HG03280 (cell line): ENCODE measurements around the gene CDH13.

Source experiments
- ATAC-seq: cut with Tn5 transposase; IDR thresholded peaks from one replicate; pipeline ENCODE4 v1.9.1; 2021; ENCODE audit warnings: mild to moderate bottlenecking, moderate library complexity; ENCODE audit not compliant: unreplicated experiment

Gene CDH13

DNA sequence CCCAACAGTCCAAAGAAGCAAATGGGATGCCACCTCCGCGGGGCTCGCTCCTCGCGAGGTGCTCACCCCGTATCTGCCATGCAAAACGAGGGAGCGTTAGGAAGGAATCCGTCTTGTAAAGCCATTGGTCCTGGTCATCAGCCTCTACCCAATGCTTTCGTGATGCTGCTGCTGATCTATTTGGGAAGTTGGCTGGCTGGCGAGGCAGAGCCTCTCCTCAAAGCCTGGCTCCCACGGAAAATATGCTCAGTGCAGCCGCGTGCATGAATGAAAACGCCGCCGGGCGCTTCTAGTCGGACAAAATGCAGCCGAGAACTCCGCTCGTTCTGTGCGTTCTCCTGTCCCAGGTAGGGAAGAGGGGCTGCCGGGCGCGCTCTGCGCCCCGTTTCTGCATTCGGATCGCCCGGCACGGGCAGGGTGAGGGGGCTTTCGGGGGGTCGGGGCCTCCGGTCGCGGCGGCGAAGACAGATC, at the start of gene CDH13:
CDH13 (plus strand) TSS at position 179 of the 471 bp plus-strand sequence.
- no peak for ATAC-seq

DNA sequence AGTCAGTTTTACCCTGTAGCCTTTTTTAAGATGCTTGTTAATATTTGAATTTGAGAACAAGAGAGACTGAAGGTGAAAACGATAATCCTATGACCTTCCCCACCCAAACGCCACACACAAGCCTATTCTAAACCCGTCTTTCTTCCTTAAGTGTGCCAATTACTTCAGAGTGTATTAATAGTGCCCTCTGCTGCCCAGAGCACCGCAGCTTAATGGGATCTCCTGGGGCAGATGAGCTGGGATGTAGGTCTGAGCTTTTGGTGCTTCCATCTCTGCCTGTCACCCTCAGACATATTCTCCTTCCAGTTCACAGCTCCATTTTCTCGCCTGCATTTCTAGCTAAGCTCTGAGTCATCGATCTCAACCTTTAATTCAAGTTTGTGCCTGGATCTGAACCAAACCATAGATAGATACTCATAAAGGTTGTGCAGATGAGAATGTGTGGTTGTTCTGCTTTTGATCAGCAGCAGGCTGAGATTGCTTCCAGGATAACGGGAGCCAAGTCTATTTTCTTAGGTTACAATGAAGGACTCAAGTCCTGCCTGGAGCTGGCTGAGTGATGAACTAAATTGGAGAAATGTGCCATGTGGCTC, 46.4 kb upstream of the CDH13 start:
- no peak for ATAC-seq

DNA sequence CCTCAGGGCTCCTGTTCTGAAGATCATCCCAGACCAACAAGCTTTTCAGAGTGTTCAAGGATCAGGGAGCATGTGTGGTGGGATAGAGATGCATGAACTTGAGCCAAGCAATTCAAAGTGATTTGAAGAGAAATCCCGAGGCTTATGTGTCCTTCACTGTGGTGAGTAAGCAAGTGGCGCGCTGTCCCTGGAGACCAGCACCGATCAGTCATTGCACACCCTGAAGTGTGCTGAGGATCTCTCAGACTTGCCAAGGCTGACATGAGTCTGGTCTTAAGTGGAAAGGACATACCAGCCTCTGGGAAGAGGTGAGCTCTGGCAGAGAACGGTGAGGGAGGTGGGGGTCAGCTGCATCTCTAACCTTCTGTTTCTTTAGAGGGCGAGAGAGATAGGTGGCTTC, 43.8 kb upstream of the CDH13 start:
- ATAC-seq = no peak

DNA sequence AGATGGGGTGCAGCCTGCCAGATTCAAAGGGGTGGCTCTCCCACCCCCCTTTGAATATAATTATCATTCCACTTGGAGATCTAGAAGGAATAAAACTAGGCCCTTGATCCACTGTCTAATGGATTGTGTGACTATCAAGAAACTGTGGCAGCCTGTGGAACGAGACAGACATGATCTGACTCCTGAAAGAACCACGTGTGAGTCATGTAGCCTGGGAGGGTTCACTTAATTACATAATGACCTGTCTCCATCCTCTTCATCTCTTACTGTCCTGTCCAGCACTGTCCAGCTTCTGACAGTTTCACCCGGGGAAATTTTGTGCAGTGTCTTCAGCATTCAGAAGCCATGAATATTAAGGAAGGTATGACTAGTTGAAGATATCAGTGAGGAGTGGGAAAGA, 43.3 kb upstream of the CDH13 start:
- no peak for ATAC-seq

DNA sequence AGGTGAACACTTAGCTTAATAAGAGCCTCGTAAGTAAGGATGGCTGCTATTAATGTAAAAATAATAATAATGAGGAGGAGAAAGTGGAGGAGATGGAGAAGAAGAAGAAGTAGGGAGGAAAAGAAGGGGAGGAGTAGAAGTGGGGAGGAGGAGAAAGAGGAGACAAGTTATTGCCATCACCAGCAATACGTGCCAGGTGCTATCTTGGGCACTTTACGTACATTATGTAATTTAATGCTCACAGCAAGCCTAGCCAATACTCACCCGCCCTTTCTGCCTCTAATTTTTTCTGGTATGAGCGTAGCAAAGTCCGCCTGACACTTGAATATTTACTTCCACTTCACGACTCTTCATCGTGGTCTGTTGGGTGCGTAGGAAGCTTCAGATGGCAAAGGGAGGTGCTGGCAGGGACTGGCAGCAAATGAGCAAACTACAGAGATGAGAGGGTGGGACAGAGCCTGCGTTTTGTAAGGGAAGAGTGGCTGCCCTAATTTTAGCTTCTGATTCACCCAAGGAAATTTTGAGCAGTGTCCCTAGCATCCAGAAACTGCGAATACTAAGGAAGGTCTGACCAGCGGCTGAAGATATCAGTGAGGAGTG, 42.1 kb upstream of the CDH13 start:
- ATAC-seq = no peak

DNA sequence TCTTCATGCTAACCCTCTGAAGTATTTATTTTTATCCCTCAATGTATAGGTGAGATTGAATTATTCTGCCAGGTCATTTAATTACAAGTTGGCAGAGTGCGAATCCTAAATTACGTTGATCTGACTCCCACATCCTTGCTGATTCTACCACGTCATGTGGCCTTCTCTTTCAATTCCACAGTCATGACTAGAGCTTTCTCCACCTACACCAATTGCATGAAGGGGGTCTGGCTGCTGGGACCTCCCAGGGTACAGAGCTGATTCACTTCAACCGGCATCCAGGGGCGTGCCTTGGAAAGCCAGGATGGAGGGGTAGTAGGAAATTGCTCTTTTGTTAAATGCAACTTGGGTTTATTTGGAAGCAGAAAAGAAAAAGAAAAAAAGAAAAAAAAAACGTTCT, 41.1 kb upstream of the CDH13 start:
- ATAC-seq = no peak

DNA sequence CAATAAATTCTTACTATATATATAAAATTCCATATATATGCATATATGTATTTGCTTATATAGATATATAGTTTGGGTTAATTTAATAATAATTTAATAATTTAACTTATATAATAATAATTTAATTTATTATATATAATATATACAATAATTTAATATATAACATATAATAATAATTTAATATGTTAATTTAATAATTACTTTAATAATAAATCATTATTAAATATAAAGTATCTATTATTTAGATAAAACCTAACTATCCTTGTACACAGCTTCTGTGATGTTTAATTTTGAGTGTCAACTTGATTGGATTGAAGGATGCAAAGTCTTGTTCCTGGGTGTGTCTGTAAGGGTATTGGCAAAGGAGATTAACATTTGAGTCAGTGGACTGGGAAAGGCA, 40.6 kb upstream of the CDH13 start:
- ATAC-seq = no peak

DNA sequence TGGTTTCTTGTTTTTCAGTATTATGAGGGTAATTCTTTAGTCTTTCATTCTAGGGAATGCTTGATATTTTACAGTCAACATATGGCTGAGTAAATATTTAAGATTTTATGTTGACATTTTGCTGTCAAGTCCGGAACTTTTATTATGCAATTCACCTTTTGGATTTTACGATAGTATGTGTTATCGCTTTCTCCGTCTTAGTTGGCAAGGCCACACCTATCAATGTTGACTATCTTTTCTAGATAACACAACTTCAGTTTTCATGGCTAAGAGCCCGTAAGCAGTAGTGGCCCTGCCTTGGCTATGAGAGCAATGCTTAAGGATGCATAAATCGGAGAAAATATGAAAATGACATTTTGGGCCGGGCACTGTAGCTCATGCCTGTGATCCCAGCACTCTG, 39.5 kb upstream of the CDH13 start:
- no peak for ATAC-seq

DNA sequence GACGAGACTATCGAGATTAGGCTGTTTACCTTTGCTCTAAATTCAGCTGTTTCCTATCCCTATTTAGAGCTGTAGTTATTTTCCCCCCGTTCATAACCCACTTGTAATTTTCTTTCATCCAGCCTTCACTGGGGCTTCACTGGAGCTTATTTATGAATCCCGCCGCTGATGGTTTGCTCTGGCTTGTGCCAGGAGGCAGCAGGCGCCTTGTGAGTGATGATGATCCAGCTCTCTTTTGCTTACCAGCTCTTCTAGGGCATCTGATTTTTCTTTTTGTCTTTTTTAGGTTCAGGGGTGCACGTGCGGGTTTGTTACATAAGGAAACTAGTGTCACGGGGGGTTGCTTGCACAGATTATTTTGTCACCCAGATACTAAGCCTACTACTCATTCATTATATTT, 37.4 kb upstream of the CDH13 start:
- no peak for ATAC-seq

DNA sequence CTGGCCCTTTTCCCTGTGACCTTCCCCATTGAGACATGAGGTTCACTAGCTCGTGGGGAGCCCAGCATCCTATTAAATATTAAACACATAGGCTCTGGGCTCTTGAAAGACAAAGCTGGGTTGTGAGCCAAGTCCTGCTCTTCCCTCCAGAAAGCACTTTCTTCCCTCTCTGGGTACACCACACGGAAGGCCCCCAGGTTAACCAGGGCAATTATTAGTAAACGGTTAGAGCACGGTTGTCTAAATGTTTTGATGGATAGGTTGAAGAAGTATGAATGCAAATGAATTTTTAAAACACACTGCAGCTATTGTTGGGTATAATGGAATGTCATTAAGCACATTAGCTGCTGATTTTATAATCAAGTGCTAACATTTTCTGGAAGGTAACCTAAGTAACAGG, 32.7 kb upstream of the CDH13 start:
- no peak for ATAC-seq

DNA sequence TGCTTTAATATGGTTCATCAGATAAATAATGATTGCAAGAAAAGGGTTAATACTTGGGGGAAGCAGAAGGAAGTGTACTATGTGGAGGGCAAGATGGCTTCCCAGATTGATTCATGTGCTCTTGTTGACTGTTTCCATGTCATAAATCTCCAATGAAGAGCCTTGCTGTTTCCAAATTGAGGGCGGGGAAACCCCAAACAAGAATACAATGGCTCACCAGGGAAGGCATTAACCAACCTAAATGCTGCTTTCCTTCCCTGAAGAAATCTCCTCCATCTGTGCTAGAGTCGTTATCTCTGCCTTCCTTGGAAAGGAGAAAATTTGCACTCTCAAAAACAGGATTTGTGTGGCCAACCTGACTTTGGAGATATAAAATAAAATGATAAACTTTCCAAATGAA, 28.0 kb upstream of the CDH13 start:
- no peak for ATAC-seq

DNA sequence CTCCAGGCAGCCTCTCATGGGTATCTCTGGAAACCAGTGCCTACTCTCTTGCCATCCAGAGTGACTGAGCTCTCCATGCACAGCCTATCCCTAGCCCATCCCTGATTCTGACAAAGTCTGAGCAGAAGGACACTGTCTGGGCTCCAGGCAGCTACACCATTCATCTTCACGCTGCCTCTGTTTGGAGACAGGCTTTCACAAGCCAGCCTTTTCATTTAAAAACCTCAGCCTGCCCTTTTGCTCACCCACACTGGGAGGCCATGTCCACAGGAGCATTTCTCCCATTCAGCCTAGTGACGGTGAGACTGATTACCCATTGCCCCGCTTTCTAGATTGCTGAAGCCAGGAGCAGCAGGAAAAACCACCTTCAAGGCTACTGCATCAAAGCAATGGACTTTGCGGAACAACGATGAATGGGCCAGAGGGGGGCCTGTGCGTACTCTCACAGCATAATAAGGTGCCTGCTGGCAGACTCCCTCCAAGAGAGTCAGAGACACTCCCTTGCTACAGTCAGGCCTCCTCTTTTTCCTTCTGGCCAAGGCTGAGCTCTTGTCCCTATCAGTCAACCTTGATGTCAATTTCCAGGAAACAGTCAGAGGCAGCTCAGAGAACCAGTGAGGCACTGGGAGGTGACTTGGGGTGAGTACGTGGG, 24.7 kb upstream of the CDH13 start:
- no peak for ATAC-seq

DNA sequence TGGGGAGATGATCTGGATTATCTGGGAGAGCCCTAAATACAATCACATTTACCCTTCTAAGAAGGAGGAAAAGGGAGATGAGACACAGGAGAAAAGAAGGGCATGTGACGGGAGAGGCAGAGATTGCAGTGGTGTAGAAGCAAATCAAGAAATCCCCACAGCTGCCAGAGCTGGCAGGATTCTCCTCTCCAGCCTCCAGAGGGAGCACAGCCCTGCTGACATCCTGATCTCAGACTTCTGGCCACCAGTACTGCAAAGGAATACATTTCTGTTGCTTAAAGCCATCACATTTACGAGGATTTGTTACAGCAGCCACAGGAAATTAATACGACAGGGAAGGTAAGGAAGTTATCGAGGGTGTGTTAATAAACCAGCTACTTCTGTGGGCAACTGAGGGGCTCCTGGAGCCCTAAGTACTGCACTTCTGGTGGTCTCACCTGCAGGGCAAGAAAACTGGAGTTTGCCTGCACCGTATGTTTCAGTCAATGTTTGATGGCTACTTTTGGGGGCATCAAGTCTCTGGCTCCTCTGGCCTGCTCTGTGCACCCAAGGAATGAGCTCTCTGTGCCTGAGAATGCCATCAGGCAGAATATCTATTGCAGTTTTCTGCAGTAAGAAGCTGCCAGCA, 22.9 kb upstream of the CDH13 start:
- ATAC-seq = no peak

DNA sequence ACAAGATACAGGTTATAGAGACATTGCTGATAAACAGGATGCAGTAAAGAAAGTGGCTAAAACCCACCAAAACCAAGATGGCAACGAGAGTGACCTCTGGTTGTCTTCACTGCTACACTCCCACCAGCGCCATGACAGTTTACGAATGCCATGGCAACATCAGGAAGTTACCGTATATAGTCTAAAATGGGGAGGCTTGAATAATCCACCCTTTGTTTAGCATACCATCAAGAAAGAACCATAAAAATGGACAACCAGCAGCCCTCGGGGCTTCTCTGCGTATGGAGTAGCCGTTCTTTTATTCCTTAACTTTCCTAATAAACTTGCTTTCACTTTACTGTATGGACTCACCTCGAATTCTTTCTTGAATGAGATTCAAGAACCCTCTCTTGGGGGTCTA, 21.7 kb upstream of the CDH13 start:
- ATAC-seq = no peak

DNA sequence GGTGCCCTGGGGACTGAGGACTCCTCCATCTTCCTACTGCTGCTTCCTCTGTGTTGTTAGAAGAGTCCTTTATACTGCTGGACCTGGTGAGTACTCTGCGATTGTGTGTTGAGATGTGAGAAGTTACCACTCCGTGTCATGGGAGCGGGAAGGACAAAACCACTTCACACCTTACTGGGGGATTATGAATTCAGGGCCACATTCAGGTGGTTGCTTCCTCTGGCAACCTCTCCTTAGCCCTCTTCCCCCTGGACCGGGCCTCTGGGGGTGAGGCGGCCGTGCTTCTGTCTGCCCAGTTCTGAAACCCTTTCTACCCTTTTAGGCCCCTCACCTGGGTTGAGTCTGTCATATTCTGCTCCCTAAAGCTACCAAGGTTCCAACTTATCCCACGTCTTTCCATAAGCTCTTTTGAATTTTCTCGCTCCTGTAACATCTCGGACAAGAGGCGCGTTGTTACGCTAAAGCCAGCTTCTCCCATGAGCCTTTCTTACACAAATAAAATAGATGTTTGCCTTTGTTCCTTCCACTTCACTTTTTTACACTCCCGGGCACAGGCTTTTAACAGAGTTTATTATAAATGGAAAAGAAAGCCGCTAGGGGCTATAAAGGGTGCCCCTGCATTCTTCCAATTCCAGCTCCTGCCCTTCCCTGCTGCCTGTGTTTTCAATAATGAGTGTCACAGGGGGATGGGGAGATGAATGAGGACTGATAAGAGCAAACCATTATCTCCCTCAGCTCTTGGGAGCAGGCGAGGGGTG, 20.7 kb upstream of the CDH13 start:
- no peak for ATAC-seq

DNA sequence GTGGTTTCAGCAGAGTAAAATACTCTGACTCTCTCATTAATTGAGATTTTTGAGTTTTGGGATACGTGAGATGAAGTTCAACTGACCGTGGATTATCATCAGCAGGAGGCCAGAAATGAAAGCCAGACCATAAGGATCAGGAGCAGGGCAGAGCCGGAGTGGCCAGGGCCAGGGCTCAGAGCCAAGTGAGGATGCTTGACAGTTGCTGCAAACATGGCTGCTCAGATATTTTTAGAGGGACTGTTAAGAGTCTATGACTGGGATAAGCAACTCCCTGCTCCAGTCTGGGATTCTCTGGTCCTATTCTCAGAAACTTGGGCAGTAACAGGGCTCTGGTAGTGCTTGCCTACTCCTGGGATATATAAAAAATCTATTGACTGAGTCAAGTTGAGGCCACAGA, 17.6 kb upstream of the CDH13 start:
- ATAC-seq = no peak

DNA sequence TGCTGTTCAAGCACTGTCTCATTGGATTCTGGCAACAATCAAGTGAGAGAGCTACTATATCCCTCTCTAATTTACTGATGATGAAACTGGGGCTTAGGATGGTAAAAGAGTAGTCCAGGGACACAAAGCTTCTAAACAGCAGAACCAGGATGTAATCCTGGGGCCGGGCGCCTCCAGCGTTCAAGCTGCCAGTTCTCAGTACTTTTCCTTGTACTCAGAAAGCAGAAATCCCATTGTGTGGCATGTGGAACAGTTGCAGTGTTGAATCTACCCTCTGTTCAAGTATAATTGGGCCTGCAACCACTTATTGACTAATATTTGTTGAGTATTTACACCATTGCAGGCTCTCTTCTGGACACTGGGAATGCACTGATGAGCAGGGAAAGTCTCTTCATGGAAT, 14.5 kb upstream of the CDH13 start:
- no peak for ATAC-seq

DNA sequence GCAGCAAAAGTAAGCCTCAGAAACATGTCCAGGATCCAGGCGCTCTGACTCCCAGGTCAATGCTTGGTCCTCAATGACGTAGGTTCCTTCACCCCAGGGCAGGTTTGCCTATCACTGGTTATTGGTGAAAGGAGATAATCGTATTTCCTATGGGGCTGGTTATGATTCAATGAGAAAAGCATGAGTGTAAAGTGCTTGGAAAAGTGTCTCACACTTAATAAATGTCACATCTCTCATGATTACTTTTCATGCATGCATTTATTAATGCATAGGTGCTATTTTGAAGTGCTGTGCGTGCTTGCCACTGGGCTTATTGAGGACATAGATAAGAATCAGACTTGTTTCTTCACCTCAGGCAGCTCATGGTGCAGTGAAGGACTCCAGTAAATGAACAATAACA, 10.4 kb upstream of the CDH13 start:
- ATAC-seq = no peak

DNA sequence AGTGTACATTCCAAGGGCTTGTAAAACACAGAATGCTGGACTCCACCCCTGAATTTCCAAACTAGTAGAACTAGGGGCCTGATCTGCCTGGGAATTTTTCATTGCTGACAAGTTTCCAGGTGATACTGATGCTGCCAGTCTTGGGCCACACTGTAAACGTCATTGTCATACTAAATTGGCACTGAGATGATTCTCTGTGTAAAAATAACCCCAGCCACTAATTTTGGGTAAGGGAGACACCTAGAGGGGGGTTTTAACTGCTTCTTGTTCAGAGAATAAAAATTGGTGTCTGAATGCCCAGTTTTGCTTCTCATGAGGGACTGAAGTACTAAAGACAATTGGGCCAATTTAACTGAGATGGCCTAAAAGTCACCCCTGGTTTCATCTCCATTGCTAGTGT, 5.0 kb upstream of the CDH13 start:
- no peak for ATAC-seq

DNA sequence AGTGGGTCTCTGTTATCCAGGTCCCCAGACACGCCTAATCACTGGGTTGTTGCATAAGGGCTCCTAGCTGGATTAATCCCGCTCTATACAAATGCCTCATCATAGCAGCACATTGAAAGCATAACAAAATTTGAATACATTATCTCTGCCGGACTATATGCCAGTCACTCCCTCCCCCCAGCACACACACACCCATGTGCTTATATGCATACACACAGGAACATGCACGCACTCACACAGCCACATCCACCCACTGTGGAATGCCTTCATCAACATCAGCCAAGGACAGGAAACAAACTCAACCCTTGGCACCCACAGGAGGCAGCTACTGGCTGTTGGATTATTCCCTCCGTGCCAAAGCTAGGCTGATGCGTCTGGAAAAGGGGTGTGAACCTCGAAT, 3.5 kb upstream of the CDH13 start:
- no peak for ATAC-seq
